DMS 273 (cell line): ENCODE results near the gene CCNA2.

Experiments used
- DNase-seq: peaks from one replicate; lab custom pipeline; 2025; ENCODE audit not compliant: unreplicated experiment; lab: John Stamatoyannopoulos, UW

CCNA2 gene

GRCh38 chr4:121823505-121824170, at the start of gene CCNA2:
TSS of gene CCNA2 (minus strand) at chr4:121823883. CDS start at chr4:121823628, 255 bp downstream.
- DNase-seq: peak; percentile 97

- DNase-seq: peak; percentile 97
Measured at GRCh38 chr4:121869841-121870822, 46.4 kb upstream of the CCNA2 start, which contains the start of gene BBS7. TSS of gene BBS7 (minus strand) at chr4:121870474. CDS start at chr4:121870313, 161 bp downstream.

GRCh38 chr4:121863799-121864198, 40.1 kb upstream of the CCNA2 start:
- no peak for DNase-seq

GRCh38 chr4:121861426-121861825, 37.7 kb upstream of the CCNA2 start:
- no peak for DNase-seq

- no peak for DNase-seq
Measured at GRCh38 chr4:121860121-121860520, 36.4 kb upstream of the CCNA2 start.

- DNase-seq: no peak
Measured at GRCh38 chr4:121851354-121851753, 27.7 kb upstream of the CCNA2 start.

GRCh38 chr4:121846662-121847061, 23.0 kb upstream of the CCNA2 start:
- no peak for DNase-seq

GRCh38 chr4:121842862-121843261, 19.2 kb upstream of the CCNA2 start:
- DNase-seq: no peak

GRCh38 chr4:121838136-121838535, 14.5 kb upstream of the CCNA2 start:
- no peak for DNase-seq

- DNase-seq: no peak
Measured at GRCh38 chr4:121829511-121829910, 5.8 kb upstream of the CCNA2 start.

- no peak for DNase-seq
Measured at GRCh38 chr4:121827853-121828252, 4.2 kb upstream of the CCNA2 start.

GRCh38 chr4:121824950-121825349, 1.3 kb upstream of the CCNA2 start:
- DNase-seq: no peak

GRCh38 chr4:121824171-121824527, 466 bp upstream of the CCNA2 start:
- DNase-seq: no peak

- DNase-seq: peak; percentile 65
Measured at GRCh38 chr4:121822796-121823504, 733 bp downstream of the CCNA2 start.

GRCh38 chr4:121822047-121822446, 1.6 kb downstream of the CCNA2 start:
- DNase-seq: no peak

GRCh38 chr4:121819216-121819965, 4.3 kb downstream of the CCNA2 start:
- DNase-seq: no peak

GRCh38 chr4:121818215-121818614, 5.5 kb downstream of the CCNA2 start:
- no peak for DNase-seq

GRCh38 chr4:121817701-121818100, 6.0 kb downstream of the CCNA2 start:
- no peak for DNase-seq

- DNase-seq: no peak
Measured at GRCh38 chr4:121817006-121817405, 6.7 kb downstream of the CCNA2 start.

- no peak for DNase-seq
Measured at GRCh38 chr4:121814756-121815155, 8.9 kb downstream of the CCNA2 start.

- no peak for DNase-seq
Measured at GRCh38 chr4:121811122-121811521, 12.6 kb downstream of the CCNA2 start.
